Medulla oblongata (tissue), 1 donor: Measurements from ENCODE around the gene GADL1.

Experiments used
- DNase-seq: peaks from one replicate; pipeline ENCODE4 v3.0.0-alpha.2; 2015; ENCODE audit errors: extremely low spot score

Gene GADL1

DNA sequence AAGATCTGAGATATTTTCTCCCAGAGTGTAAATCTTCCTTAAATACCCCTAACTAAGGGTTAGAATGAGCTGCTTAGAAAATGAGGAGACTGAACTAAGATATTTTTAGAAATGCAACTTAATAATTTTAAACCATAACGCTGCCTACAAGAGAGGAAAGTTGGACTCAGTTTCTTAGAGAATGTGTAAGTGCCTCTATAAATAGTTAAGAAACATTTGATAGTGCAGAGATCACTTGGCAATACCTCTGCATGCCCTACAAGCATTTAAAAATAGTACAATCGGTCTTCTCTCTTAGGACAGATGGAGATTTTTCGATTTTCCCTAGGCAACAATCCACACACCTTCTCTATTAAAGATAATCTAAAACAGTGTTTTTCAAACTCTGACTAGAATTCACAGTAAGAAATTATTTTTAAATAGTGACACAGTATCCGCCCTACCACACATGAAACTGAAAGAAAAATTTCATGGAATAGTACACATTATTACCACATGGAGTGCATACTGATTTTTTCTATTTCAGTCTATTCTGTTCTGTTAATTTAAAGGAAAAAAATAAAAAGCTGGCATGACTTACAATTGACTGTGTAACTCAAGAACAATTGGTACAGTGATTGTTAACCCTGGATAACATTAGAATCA lies 83.2 kb downstream of the GADL1 start:
- no peak for DNase-seq

DNA sequence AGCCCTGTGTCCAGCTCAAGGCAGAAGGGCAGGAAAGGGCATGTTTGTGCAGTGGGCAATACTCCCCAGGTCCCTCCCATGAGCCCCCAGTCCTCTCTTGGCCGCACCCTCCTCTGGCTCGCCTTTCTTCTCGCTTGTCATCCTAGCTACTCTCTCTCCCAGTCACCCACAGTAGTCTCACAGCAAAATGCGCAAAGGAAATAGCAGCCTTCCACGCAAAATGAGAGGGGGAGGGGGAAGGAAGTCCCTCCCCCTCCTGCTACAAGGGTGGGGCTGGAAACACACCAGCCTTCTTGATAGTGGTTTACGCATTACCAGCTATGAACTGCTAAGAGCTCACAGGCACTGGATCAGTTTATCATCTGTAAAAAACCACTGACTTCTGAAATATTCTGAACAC lies 83.8 kb downstream of the GADL1 start:
- DNase-seq, result no peak

DNA sequence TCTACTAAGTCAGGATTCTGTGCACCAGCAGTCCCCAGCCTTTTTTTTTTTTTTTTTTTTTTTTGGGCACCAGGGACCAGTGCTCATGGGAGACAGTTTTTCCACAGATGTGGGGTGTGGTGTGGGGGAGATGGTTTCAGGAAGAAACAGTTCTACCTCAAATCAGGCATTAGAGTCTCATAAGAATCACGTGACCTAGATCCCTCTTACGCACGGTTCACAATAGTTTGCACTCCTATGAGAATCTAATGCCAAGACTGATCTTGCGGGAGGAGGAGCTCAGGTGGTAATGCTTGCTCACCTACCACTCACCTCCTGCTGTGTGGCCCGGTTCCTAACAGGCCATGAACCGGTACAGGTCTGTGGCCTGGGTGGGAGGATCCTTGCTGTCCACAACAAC lies 88.8 kb downstream of the GADL1 start:
- no peak for DNase-seq

DNA sequence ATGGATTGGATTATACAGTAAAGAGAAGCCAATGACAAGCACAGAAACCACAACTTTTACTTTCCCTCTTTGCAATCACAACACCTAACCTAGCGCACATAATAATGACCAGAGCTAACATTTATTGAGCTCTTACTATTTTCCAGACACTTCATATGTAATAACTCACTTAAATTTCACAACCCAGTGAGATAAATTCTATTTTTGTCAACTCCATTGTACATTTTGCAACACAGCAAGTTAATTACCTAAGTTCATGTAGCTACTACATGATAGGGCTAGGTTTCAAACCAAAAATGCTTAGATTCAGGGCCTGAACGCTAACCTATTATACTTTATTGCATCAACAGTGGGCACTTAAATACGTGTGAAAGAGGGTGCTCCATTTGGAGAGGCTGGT lies 89.5 kb downstream of the GADL1 start:
- DNase-seq, result no peak

DNA sequence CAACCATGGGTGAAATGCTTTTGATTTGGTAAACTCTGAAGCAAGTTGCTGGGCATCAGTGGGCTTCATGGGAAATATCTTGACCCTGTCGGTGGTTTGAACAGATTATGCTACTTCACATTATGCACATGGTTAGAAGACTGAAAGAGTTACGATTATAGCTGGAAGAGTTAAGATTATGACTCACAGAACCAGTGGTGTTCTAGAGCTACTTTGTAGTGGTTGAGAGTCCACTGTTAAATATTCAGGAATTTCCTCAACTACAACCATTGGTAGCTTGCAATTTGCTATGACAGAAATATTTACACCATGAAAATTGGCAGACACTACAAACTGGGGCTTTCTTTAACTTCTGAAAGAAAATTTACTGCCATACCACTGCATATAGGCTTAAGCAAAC lies 99.3 kb downstream of the GADL1 start:
- DNase-seq, result no peak

DNA sequence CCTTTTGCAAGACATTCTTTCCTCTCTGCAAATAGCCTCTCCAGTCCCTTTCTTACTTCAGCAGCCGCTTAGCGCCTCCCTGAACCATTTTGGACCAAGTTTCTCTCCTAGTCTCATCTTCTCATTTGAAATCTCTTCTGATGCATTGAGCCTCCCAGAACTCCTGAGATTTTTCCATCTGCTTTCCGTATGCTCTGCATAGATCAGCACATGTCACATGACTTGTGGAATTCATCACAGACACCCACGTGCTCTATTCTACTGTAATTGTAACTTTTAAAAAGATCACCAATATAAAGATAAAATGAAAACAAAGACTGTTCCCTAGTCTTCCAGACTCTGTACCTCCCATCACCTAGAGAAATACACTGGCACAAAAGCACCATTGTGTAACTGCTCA lies 100.7 kb downstream of the GADL1 start:
- DNase-seq, result no peak

DNA sequence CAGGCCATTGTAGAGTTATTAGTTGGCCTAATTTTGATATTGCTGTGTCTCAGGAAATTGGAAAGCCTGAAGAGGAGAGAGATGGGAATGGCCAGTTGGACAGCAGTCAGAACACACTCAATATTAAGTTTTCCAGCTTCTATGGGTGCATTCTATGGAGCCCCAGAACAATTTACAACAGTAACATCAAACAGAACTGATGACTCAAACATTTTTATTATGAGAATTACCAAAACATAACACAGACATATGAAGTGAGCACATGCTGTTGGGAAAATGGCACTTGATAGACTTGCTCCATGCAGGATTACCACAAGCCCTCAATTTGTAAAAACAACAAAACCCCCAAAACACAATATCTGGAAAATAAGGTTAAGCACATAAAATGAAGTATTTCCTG lies 104.3 kb downstream of the GADL1 start:
- no peak for DNase-seq

DNA sequence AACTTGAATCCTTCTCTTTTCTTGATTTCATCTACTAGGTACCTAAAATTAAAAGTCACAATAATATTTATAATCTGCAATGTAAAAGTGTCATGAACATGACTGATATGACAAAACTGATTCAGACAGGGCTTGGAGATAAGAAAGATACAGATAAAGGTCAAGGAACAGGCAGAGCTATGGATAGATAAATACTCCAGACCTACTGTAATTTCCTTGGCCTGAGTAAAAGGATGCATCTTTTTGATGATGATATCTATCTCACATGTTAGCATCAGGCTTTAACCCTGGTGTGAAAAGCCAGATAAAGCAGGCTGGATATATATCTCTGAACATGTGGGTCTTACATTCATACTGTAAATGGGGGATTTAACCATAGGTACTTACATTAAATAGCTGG lies 108.1 kb downstream of the GADL1 start:
- DNase-seq, result no peak

DNA sequence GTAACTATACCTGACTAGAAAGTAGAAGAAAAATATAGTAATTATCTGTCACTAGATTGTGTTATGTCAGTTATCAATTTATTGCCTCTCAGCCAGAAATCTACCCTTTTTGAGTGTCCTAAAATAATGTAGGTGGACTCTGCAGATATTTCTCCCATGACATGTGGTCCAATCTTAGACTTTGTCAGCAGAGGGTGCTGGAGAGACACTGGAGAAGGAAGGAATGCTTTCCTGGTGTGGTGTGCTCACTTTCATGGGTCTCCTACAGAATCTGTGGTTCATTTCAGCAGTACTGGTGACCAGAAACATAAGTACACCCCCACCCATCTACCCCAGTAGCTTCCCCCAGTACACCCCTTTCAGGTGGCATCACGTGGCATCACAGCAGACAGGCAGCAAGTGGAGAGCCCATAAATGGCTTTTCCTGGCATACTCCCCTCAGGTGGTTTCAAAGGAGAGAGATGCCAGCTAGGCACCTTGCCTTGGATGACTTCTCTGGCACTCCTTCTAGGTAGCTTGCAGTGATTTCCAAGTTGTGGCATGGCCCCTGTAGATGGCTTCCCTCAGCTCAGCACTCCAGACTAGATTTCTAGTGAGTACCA lies 114.7 kb downstream of the GADL1 start:
- no peak for DNase-seq

DNA sequence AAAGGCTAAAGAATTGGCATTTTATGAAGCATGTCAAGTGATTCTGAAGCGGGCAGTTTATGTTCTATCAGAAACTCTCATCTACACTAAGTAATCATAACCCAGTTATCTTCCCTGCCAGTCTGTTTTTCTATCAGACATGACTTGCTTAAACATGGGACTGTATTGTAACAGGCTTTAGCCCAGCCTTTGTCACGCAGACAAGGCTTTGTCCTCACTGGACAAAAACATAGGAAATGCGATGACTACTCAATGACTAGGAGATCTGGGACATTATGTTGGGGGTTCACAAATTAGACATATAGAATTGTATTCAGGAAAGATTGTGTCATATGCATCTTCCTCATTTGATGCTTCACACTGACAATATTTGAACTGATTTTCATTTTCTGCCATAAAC lies 115.5 kb downstream of the GADL1 start:
- no peak for DNase-seq

DNA sequence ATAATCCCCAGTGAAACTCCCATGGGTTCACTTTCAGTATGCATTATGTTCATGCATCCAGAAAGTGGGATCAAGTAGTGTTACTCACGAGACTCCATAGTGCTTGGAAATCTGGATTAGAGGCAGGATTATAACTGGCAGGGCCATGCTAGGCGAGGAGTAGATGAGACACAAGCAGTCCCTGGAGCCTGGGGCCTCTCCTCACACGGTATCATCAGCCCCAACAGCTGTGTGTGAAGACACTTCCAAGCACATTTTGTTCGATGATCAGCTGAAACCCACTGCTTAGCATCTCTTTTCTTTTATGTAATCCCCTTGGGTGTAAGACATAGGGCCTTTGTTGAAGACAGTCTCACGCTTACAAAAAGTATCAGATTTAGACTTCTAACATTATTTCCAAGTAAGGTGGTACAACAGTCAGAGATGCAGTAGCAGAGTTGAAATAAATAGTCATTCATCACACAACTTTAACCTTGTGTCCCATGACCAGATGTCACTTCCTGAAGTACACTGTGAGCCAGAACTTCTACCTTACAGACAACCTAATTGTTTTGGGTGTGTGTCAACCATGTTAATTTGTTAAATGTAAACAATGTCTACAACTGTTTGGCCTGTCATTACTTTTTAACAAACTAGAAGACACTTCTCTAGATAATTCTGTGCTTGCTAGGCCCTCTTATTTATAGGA lies 116.9 kb downstream of the GADL1 start:
- DNase-seq, result no peak

DNA sequence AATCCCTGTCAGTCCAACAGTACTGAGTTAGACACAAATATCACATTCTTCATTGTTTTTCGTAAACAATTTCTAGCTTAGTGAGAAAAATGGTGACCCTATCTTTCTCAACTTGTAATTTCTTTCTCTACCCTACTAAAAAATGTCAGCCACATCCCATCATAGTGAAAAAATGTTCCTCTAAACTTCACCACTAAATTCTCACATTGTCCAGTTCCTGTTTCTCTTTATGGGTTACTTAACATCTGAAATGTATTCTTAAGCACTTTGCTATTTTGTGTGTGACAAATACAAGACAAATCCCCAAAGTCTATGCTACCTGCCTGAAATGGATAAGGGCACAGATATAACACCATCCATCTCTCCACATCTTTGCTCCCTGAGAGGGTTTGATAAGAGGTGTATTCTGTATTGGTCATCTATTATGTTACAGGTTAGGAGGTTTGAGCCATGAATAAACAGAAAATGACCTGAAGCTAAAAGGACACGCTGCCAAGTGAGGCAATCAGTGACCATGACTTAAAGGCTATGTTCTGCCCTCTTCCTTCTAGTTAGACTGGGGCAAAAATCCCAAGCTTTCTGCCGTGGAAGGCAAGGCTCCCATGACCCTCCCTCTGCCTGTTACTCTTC lies 118.2 kb downstream of the GADL1 start:
- DNase-seq, result no peak

DNA sequence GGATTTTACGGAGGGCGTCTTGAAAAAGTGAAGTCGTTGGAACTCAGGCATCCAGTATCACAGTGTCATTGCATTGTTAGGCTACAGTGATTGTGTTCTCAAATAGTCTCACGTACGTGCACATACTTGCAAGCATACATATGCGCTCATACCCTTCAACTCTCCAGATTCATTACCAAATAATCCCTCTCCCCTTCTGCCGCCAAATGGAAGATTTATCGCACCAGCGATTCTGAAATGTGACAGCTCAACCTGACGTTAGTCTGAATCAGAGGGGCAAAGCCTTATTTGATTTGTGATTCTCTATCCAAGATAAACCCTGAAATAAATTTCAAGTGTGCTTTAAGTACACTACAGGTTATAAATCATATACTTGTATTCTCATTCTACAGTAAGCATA lies 119.4 kb downstream of the GADL1 start:
- DNase-seq, result no peak

DNA sequence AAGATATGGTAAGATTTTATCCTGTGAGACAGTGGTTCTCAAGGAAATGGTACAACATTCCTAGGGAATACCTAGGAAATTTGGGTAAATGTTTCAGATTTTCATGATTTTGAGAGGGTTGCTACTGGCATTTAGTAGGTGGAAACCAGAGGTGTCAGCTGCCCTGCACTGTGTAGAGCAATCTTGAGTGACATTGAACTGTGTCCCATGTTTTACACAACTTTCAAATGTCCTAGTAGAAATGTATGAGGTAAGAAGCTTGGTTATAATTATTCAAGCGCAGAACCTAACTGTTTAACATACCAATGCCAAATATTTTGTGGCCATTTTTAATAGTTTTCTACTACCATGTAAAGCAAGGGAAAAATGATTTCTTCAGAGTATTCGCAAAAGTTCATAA lies 120.4 kb downstream of the GADL1 start:
- DNase-seq, result no peak

DNA sequence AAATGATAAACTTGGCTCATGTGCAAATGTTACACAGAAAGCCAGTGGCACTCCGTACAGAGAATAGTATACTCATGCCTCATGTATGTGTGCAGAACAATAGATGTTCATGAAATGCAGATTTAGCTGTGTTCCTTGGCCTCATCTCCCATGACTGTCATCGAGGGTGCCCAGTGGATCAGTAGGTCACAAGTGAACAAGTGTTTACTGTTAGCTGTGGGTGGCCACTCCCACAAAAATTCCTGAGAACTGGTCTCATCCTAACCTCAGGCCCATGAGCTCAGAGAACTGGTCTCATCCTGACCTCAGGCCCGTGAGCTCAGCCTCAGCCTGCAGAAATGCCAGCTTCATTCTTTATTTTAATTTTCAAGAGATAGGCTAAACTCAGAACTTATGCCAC lies 124.1 kb downstream of the GADL1 start:
- peak; percentile 26 for DNase-seq

DNA sequence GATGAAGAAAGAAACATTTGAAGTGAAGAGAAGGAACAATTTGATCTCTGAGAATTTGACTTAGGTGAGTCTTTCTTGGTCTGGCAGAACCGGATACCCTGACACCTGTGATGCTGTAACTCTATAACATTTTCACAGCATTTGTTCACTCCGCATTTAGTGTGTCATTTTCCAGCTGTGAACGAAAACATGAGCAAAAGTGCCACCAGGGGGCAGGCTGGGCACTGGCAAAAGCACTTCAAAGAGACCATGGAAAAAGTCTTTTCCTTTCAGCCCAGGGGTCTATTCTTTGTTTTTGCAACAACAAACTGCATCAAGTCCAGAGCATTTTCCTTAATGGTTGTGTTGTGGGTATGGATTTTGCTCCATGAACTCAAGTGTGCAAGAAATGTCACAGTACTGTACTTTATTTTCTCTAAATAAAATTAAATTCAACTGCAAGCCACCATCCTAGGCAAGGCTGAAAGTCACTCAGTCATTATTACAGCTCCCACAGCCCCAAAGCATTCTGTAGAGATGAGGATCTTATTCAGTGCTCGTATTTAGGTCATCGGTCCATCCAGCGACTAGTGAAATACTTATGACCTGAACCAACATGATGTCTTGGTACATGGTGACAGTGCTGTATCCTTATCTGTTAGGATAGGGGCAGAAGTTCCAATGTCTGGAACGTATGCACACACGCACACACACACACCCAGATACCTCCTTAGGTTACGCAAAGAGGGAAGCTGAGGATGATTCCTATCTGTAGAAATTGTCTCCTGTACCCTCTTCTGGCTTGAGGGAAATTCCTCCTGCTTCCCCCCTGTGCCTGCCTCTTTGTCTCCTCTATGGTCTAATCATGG lies 125.5 kb downstream of the GADL1 start:
- DNase-seq, result peak; percentile 72

DNA sequence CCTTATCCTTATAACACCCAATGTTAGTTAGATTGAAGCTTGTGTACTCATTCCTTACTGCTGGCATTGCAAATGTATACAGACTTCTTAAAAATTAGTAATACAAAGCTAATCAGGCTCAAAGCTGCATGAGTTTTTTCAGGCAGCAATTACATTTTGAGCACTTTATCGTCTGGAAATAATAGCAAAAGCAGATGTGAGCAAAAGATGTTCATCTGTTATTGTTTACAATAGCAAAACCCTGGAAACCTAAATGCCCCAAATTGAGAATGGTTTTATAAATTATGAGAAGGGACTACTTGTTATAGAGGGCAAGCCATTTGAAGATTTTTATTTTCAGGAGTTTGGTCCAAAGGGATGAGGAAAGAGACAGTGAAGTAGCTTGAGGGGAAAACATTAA lies 126.4 kb downstream of the GADL1 start:
- DNase-seq, result no peak

DNA sequence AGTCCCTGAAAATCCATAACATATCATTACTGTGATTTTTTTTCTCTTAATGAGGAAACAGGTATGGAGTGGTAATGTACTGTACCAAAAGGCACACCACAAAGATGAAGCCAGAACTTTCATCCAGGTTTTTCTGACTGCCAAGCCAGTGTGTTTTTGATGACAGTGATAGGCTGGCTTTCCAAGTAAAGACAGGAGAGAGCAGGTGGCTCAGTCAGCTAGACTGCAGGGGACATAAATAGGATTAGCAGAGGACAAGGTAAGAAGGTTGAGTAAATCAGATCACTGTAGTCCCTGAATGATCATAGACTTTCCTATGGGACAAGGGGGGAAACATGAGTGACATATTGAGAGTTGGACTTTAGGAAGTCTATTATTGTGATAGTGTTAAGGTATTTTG lies 127.9 kb downstream of the GADL1 start:
- DNase-seq, result no peak

DNA sequence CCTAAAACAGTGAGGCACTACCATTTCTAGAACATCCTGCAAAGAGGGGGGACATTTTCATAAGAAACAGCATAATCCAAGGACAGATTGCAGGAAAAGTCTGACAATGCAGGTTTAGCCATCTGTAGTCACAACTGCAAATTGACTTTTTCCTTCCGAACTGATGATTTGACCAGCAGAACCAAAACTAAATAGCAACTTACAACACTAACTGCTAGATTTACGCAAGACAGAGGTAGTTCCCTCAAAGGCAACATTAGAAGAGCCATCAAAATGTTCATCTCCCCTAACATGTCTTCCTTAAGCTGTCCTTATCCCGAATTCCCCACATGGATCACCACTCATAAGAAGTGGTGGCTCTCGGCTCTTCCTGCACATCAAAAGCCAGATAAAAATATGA lies 129.6 kb downstream of the GADL1 start:
- no peak for DNase-seq

DNA sequence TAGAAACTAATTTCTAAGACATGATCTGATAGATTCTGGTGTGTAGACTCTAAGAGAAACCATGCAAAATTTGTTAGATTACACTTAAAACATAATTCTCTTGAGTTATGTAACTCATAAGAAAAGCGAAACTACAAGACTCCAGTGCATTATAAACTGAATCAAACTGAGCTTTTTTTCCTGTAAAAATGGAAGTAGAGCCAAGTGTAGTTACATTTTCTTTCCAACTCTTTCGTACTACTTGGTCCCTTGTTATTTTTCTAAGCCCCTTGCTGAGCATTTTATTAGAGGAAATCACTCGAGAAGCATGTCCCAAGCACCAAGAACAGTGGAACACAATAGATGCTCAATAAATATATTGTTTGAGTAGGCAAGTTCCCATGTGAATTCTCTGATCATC lies 130.2 kb downstream of the GADL1 start:
- no peak for DNase-seq

DNA sequence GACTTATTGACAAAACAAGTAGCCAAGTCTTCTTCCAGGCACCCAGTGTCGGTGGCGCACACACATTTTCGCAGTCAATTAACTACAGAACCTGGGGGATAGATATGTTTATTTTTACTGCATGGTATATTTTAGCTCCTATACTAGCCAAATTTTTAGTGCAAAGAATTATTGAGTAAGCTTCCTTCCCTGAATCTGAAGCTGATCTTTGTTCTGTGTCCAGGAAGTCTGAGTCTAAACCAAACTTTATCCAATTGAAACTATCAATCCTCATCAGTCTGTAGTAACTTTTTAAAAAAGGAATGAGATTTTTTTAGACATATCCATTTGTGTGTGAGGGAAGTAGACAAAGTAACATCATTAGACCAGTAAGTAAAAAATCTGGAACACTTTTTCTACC lies 133.1 kb downstream of the GADL1 start:
- DNase-seq, result no peak

DNA sequence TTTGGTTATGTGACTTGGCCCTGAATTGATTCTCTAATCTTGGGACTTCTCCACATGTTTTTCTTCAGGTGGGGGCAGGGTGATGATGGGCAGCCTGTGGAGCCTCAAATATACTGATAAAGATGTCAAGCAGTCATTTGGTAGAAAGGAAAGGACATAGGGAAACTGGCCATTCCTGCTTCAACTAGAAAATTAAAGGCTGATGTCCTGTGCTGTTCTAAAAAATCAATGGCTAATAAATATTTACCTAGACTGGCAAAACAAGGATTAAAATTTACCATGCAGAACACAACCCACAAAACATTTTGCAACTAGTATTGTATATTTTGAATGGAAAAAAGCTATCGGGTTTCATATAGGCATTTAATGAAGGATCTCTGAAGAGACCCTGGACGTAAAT lies 133.7 kb downstream of the GADL1 start:
- DNase-seq, result no peak
